GM19463 (cell line): ENCODE results near the gene VAMP5.
"Not testable (repeated sequence)": the region's sequence is repeated elsewhere in the genome, so short reads cannot be mapped to it uniquely, and the experiment has no call there.

Experiments
- ATAC-seq: cut with Tn5 transposase; IDR thresholded peaks from one replicate; pipeline ENCODE4 v1.9.1; 2021; ENCODE audit warnings: mild to moderate bottlenecking, moderate library complexity; ENCODE audit not compliant: unreplicated experiment

VAMP5 gene, protein sequence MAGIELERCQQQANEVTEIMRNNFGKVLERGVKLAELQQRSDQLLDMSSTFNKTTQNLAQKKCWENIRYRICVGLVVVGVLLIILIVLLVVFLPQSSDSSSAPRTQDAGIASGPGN

DNA sequence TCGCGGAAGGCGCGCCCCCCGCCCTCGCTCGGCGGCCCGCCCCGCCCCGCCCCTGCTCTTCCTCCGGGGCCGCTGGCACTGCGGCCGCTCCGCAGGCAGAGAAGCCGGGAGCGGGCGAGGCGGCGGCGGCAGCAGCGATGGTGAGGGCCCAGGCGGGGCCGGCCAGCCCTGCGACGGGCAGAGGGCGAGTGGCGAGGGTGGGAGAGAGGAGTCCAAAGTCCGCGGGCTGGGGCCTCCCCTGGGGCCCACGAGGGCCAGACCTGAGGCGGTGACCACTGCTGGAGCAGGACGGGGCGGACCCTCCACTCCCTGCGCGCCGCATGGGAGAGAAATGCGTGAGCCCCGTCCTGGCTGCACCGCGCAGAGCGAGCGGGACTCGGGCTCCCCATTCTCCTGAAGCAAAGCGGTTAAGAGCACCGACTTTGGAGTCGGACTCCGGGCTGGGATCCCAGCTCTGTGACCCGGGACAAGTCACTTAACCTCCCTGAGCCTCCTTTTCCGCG lies at the start of gene VAMP5:
Gene VAMP5 (plus strand): TSS at position 78 of the 503 bp plus-strand sequence. CDS start 60 bp downstream, at position 138.
- peak; percentile 28 for ATAC-seq

DNA sequence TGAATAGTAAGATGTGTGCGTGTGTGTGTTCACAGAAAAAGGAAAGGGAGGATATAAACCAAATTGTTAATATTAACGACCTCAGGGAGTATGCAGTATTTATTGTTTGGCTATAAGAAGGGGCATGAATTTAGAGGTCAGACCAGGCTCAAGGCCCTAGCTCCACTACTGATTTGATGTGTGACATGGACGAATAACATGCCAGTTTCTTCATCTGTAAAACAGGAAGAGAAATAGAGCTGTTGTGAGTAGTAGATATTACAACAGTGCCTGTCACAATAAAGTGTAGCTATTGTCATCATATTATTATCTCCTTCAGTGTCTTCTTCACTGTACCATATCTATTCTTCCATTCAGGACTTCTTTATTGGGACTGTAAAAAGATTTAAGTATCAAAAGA lies 49.4 kb upstream of the VAMP5 start:
- no peak for ATAC-seq

DNA sequence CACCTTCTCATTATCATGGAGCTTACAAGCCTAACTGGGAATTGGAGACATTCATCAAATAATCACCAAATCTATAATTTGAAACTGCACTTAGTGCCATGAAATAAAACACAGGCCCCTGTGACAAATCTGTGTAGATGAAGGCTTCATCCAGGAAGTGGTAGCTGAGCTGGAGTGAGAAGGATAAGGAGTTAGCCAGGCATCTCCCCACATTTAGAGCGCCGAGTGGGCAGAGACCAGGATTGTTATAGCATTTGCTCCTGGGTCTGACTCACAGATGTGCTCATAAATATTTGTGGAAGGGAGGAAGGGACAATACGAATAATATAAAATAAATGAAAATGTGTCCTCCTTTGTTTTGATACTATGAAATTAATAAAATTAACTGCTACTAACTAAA lies 47.8 kb upstream of the VAMP5 start:
- ATAC-seq = no peak

GRCh38 chr2:85537600-85538506 lies 46.4 kb upstream of the VAMP5 start:
- no peak for ATAC-seq

DNA sequence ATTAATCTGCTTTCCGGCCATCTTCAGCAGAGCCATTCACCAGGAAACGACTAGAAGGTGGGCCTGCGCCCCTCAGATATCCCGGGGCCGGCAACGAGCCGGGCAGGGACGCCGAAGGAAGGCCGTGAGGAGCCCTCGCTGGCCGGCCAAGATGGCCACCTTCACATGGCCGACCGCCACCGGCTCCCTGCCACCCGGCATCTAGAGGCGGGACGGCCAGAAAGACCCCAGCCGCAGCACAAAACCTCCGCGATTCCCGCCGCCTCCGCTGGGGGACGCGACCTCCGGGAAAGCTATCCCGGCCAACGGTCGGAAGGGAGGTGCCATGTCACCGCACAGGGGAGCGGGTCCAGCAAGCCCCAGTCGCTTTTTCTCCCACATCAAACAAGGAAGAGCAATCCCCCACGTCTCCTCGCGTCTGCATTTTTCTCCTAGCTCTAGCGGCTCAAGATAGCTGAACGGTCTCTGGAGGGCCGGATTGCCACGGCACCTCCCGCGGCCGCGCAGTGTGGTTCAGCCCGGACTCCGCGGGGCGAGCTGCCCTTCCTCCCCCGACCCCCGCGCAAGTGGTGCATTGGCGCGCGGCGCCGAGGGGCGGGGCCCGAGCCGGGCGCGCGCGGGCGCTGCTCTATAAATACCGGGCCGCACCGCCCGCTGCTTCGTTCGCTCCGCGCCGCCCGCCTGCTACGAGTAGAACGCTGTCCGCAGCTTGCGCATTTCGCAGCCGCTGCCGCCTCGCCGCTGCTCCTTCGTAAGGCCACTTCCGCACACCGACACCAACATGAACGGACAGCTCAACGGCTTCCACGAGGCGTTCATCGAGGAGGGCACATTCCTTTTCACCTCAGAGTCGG lies 45.5 kb upstream of the VAMP5 start, which contains the start of gene MAT2A:
Gene MAT2A (plus strand): TSS at position 662 of the 854 bp plus-strand sequence. CDS start 120 bp downstream, at position 782.
- peak; percentile 73 for ATAC-seq

- peak; percentile 26 for ATAC-seq
These were observed 44.7 kb upstream of the VAMP5 start for GRCh38 chr2:85539361-85540132.

DNA sequence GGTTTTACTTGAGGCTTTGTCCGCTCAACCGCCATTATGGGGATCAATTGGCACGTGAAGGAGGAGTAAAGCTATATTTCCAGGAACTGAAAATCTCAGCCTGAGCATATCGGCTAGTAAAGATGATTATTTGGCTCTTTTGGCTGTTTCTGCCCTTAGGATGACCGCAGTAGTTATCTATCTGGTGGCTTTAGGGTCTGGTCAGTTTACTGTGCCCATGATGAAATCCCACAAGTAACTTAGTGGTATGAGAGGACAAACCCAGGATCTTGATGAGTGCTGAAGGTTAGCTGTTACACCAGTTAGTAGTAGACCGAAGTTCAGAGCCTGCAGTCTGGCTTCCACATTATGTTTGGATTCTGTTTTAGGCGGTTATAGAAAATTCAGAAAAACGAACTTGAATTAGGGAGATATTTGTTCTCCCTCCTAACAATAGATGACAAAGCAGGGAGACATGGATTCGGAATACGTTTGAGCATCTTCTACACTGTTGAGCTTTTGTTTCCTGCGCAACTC lies 44.0 kb upstream of the VAMP5 start:
- ATAC-seq = no peak

DNA sequence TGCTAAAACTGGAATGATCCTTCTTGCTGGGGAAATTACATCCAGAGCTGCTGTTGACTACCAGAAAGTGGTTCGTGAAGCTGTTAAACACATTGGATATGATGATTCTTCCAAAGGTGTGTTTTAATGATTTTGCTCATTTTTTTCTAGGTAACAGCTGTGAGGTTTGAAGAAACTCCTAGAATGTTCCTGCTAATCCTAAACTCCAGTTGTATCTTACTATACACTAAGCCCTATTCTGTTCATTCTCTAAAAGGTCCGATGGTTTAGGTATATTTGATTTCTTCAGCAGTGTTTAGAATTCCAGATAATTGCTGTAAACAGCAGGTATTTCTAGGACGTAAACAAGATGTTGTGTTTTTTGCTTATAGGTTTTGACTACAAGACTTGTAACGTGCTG lies 43.0 kb upstream of the VAMP5 start:
- no peak for ATAC-seq

DNA sequence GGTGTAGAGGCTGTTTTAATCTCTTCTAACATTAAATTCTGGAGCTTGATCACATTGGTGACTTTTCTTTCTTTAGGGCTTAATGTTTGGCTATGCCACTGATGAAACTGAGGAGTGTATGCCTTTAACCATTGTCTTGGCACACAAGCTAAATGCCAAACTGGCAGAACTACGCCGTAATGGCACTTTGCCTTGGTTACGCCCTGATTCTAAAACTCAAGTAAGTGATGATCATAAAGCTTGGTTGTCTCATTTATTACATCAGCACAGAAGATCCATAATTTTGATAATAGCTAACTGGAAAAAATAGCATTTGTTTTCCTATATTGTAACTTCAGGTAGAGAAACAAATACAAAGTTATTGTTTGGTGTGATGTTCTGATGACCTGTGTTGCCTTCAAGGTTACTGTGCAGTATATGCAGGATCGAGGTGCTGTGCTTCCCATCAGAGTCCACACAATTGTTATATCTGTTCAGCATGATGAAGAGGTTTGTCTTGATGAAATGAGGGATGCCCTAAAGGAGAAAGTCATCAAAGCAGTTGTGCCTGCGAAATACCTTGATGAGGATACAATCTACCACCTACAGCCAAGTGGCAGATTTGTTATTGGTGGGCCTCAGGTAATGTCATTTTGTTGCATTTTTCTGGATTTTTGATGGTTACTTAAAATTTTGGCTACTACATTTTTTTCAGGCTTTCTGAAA lies 42.3 kb upstream of the VAMP5 start:
- ATAC-seq = no peak

DNA sequence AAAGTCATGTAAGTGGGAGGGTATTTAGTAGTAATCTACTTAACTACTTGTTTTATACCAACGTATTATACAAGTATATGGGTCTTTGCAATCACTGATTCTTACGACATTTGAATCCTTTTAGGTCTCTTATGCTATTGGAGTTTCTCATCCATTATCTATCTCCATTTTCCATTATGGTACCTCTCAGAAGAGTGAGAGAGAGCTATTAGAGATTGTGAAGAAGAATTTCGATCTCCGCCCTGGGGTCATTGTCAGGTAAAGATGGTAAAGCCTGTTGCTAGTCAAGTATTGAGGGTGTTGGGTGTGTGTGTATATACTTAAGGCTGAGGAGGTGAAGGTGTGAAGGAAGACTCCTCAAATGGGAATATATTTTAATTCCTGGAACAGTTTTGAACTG lies 41.5 kb upstream of the VAMP5 start:
- ATAC-seq = no peak

DNA sequence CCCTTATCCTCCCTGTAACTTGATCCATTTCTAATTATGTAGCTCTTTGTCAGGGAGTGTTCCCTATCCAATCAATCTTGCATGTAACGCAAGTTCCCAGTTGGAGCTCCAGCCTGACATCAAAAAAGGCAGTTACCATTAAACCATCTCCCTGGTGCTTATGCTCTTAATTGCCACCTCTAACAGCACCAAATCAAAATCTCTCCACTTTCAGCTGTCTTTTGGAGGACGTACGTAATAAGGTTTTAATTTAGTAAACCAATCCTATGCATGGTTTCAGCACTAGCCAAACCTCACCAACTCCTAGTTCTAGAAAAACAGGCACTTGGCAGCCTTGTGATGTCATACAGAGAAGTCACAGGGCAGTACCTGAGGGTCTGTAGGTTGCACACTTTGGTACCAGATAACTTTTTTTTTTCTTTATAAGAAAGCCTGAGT lies 40.0 kb upstream of the VAMP5 start:
- not testable (repeated sequence) for ATAC-seq

GRCh38 chr2:85544915-85545779 lies 39.1 kb upstream of the VAMP5 start:
- not testable (repeated sequence) for ATAC-seq

DNA sequence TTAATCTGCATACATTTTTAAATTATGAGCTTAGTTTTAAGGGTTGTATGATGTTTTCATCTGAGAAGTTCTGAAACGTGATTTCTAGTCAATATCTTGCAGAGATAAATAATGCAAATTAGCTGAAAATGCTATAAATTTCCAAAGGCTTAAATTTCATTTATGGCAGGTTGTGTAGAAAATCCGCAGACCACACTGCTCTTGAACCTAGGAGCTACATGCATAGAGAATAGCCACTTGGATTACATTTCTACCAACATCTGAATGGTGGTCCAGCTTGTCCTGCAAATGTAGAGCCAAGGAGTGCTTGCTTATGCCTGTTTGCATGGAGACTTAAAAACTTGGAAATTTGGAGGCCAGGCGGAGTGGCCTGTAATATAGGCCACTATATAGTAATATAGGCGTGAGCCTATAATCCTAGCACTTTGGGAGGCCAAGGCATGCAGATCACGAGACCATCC lies 38.4 kb upstream of the VAMP5 start:
- ATAC-seq = no peak

DNA sequence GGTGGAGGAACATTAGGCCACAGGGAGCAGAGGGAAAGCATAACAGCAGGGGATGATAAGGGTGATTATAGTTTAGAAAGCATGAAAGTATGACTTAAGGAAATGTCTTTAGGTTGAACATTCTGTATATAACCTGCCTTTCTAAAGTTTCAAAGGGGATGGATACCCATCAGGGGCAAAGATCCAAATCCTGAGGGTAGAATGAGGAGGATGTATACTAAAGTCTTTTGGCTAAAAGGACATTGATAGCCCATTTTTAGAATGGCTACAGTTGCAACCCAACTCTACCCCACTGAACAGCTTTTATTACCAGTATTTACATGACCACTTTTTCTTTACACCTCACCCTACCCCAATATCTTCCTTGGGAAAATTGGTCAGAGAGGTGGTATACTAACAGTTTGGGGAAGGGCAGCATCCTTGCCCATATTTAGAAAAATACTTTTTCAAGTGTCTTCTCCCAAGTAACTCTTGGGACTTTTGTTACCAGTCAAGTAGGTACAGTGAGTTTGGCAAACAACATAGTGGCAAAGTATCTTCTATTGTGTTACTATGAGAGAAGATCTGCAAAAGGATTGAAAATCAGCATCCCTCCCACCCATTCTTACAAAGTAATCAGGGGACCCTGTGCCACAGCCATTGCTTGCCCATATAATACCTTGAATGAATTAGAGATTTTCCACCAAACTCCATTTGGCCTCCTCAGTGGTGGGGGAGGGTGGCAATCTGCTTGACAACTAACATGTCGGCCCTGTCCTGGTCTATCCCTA lies 37.0 kb upstream of the VAMP5 start:
- ATAC-seq = no peak

DNA sequence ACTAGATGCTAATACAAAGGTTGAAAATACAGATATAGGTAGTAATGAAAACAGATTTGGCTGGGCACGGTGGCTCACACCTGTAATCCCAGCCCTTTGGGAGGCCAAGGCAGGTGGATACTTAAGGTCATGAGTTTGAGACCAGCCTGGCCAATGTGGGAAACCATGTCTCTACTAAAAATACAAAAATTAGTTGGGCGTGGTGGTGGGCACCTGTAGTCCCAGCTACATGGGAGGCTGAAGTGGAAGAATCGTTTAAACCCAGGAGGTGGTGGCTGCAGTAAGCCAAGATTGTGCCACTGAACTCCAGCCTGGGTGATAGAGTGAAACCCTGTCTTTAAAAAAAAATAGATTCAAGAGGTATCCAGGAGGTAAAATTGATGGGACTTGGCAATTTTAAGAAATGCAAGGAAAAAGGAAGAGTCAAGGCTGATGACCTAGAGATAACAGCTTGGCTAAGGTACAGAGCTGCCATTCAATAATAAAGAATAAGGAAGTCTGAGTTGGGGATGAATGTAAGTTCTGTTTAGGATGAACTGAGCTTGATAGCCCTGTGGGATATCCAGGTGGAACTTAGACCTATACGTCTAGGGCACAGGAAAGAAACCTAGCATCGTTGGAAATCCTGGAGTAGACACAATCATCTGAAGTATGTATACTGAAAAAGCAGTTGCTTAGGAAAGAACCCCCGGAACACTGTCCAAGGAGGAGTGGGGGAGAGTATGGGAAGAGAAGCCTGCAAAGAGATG lies 36.2 kb upstream of the VAMP5 start:
- ATAC-seq = no peak

DNA sequence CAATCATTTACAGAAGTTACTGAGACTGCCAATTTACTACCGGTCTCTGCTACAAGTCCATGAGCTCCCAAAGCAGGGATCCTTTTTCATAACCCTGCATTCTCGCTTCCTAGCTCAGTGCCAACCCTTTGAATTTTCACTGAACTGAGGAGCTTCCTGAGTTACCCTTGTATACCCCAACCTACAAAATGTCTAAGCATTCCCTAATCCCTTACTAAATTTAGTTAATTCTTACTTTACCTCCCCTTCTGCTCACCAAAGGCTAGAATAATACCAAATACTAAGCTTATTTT lies 35.7 kb upstream of the VAMP5 start:
- no peak for ATAC-seq

GRCh38 chr2:85549095-85549494 lies 35.1 kb upstream of the VAMP5 start:
- no peak for ATAC-seq
